Thyroid gland (tissue), 4 donors: ENCODE results near the gene TEX51.

Experiments used
- CTCF ChIP-seq, 6 experiments: fragments of 200-600 bp in 3 of 6; fragments of 450-650 bp in 3 of 6; sonication (generic) in 3 of 6; IDR thresholded peaks; one replicate each; pipeline ENCODE4 v1.5.1; 2016 to 2019; ENCODE audit warnings: antibody characterized with exemption in 6 of 6, mild to moderate bottlenecking in 2 of 6, inconsistent platforms in 1 of 6, moderate library complexity in 1 of 6
- POLR2A ChIP-seq, 2 donors: fragments of 450-650 bp; IDR thresholded peaks; one replicate each; pipeline ENCODE4 v1.6.1; 2017; ENCODE audit warnings: antibody characterized with exemption in 2 of 2, mild to moderate bottlenecking in 2 of 2, moderate library complexity in 1 of 2

GRCh38 chr2:126882736-126883665 lies 15.7 kb upstream of the TEX51 start:
- TF ChIP-seq CTCF (IDR thresholded peaks at IDR 0.05) (no peak), POLR2A (IDR thresholded peaks at IDR 0.05) (no peak)
